ENCODE measurements around the gene UGT2A1. TPM values are rescaled to one million over a fixed set of nuclear protein-coding genes. Genes with fewer than 3 reads are reported as not detected.

Gene UGT2A1
- total RNA-seq, 1 experiment from 2014 or later = not detected

DNA sequence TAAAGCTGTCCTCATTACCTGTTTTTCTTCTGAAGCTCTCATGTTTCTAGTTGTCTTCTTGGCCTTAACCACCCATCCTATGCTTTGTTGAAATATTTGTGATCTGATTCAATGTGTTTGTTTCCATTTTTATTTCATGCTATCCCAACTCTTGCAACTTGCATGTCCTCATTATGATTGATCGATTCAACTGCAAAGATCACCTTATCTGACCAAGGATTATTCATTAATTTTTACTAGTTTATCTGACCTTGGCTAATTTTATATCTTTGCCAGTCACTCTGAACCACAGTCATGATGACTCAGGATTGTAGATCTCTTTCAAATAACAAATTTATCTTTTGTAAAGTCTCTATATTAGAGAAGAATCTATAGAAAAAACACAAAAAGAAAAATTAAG, 84.3 kb downstream of the UGT2A1 start:
- Histone ChIP-seq H3K79me2 (ENCODE audit: insufficient read depth, low read length) (no peaks in the 10 kb centered on the region), H2AFZ (ENCODE audit: low read depth, low read length, poor library complexity, severe bottlenecking) (no peak overlapping the region), H3K4me1 (ENCODE audit: control insufficient read depth in 1 of 2, insufficient read depth in 2 of 2, low read length in 2 of 2) (no peaks in the 10 kb centered on the region), H3K4me3 (replicated peaks in 1 of 2; ENCODE audit: low read depth in 1 of 2, low read length in 2 of 2) (no peak overlapping the region), H3K9me2 (ENCODE audit: insufficient read depth) (no peaks in the 10 kb centered on the region), H3K27ac (ENCODE audit: low read depth, low read length) (no peak overlapping the region), H3K27me3 (ENCODE audit: insufficient read depth, low read length) (no peaks in the 10 kb centered on the region), H3K9ac (ENCODE audit: low read length) (no peak overlapping the region), H3K36me3 (ENCODE audit: control insufficient read depth in 1 of 2, insufficient read depth in 2 of 2, low read length in 2 of 2) (no peaks in the 10 kb centered on the region), H4K20me1 (ENCODE audit: insufficient read depth) (no peaks in the 10 kb centered on the region), H3K9me3 (ENCODE audit: control insufficient read depth in 1 of 2, insufficient read depth in 1 of 2, low read depth in 1 of 2, low read length in 2 of 2) (no peaks in the 10 kb centered on the region), H3K4me2 (ENCODE audit: low read length) (no peak overlapping the region)
- ATAC-seq (no peak), DNase-seq (ENCODE audit: low read depth, low spot score) (no peak)
- RAD21 ChIA-PET (ENCODE audit: low non-redundant PET in 1 of 2, low total read pairs in 2 of 2, uncharacterized antibody in 2 of 2, unreplicated experiment in 2 of 2) = no interaction called here
- CTCF ChIA-PET = no interaction called here
- BruUV-seq (replicated peaks) = no TSS peak
- intact Hi-C loops (cut with micrococcal nuclease) = no loop called here
- TF ChIP-seq, protein P1, sequence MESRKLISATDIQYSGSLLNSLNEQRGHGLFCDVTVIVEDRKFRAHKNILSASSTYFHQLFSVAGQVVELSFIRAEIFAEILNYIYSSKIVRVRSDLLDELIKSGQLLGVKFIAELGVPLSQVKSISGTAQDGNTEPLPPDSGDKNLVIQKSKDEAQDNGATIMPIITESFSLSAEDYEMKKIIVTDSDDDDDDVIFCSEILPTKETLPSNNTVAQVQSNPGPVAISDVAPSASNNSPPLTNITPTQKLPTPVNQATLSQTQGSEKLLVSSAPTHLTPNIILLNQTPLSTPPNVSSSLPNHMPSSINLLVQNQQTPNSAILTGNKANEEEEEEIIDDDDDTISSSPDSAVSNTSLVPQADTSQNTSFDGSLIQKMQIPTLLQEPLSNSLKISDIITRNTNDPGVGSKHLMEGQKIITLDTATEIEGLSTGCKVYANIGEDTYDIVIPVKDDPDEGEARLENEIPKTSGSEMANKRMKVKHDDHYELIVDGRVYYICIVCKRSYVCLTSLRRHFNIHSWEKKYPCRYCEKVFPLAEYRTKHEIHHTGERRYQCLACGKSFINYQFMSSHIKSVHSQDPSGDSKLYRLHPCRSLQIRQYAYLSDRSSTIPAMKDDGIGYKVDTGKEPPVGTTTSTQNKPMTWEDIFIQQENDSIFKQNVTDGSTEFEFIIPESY (IDR thresholded peaks at IDR 0.05; ENCODE audit: extremely low read depth, insufficient replicate concordance, low read length) = no peak
- no peak for TF ChIP-seq JUND (IDR thresholded peaks at IDR 0.05)
- TF ChIP-seq SRF (IDR thresholded peaks at IDR 0.05; ENCODE audit: low read depth) = no peak
- TF ChIP-seq, protein P2, sequence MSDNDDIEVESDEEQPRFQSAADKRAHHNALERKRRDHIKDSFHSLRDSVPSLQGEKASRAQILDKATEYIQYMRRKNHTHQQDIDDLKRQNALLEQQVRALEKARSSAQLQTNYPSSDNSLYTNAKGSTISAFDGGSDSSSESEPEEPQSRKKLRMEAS (IDR thresholded peaks at IDR 0.05) = no peak
- TF ChIP-seq, protein P3, sequence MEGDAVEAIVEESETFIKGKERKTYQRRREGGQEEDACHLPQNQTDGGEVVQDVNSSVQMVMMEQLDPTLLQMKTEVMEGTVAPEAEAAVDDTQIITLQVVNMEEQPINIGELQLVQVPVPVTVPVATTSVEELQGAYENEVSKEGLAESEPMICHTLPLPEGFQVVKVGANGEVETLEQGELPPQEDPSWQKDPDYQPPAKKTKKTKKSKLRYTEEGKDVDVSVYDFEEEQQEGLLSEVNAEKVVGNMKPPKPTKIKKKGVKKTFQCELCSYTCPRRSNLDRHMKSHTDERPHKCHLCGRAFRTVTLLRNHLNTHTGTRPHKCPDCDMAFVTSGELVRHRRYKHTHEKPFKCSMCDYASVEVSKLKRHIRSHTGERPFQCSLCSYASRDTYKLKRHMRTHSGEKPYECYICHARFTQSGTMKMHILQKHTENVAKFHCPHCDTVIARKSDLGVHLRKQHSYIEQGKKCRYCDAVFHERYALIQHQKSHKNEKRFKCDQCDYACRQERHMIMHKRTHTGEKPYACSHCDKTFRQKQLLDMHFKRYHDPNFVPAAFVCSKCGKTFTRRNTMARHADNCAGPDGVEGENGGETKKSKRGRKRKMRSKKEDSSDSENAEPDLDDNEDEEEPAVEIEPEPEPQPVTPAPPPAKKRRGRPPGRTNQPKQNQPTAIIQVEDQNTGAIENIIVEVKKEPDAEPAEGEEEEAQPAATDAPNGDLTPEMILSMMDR (IDR thresholded peaks at IDR 0.05 in 2 of 3, conservative IDR thresholded peaks at IDR 0.05 in 1 of 3; ENCODE audit: borderline replicate concordance in 1 of 3, insufficient read depth in 1 of 3, low read depth in 2 of 3, low read length in 2 of 3) = no peak
- POLR2A ChIA-PET = no interaction called here

DNA sequence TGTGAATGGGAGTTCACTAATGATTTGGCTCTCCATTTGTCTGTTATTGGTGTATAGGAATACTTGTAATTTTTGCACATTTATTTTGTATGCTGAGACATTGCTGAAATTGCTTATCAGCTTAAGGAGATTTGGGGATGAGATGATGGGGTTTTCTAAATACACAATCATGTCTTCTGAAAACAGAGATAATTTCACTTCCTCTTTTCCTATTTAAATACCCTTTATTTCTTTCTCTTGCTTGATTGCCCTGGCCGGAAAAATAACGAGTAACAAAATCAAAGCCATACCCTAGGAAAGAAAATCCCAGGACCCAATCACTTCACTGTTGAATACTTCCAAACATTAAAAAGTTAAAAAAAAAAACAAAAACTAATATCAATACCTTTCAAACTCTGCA, 89.6 kb downstream of the UGT2A1 start:
- H4K20me1 ChIP-seq (ENCODE audit: insufficient read depth) = no peaks in the 10 kb centered on the region
- CTCF ChIA-PET = no interaction called here

More for the DNA sequence above, 89.6 kb downstream of the UGT2A1 start:
- H3K9me2 ChIP-seq (ENCODE audit: insufficient read depth) = no peaks in the 10 kb centered on the region
- ChIA-PET POLR2A (no interaction called here), RAD21 (ENCODE audit: low non-redundant PET in 1 of 2, low total read pairs in 2 of 2, uncharacterized antibody in 2 of 2, unreplicated experiment in 2 of 2) (no interaction called here)
- no peak overlapping the region for H3K4me3 ChIP-seq (replicated peaks in 1 of 2; ENCODE audit: low read depth in 1 of 2, low read length in 2 of 2)
- TF ChIP-seq, protein P4, sequence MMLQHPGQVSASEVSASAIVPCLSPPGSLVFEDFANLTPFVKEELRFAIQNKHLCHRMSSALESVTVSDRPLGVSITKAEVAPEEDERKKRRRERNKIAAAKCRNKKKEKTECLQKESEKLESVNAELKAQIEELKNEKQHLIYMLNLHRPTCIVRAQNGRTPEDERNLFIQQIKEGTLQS (IDR thresholded peaks at IDR 0.05) = no peak
- no peak for TF ChIP-seq SP1 (IDR thresholded peaks at IDR 0.05; ENCODE audit: low read depth)
- no peak for TF ChIP-seq ZNF274 (IDR thresholded peaks at IDR 0.05; ENCODE audit: low read depth, low read length)
- TF ChIP-seq POLR2AphosphoS5 (IDR thresholded peaks at IDR 0.05; ENCODE audit: low read depth, low read length) = no peak
- TF ChIP-seq EZH2phosphoT487 (IDR thresholded peaks at IDR 0.05; ENCODE audit: borderline replicate concordance) = no peak
- TF ChIP-seq CBX3 (IDR thresholded peaks at IDR 0.05; ENCODE audit: low read depth) = no peak
- TF ChIP-seq EGR1 (IDR thresholded peaks at IDR 0.05; ENCODE audit: low read depth) = no peak
- DNase-seq (ENCODE audit: low read depth, low spot score) = no peak
- no peak overlapping the region for H3K27ac ChIP-seq (ENCODE audit: low read depth, low read length)
- no peak overlapping the region for H2AFZ ChIP-seq (ENCODE audit: low read depth, low read length, poor library complexity, severe bottlenecking)
- no TSS peak for BruUV-seq (replicated peaks)
- H3K4me2 ChIP-seq (ENCODE audit: low read length) = no peak overlapping the region
- no peaks in the 10 kb centered on the region for H3K79me2 ChIP-seq (ENCODE audit: insufficient read depth, low read length)
- intact Hi-C loops (cut with micrococcal nuclease) = no loop called here
- no peak overlapping the region for H3K9ac ChIP-seq (ENCODE audit: low read length)
- H3K36me3 ChIP-seq (ENCODE audit: control insufficient read depth in 1 of 2, insufficient read depth in 2 of 2, low read length in 2 of 2) = no peaks in the 10 kb centered on the region
- no peaks in the 10 kb centered on the region for H3K27me3 ChIP-seq (ENCODE audit: insufficient read depth, low read length)
- no peak for ATAC-seq
- no peaks in the 10 kb centered on the region for H3K4me1 ChIP-seq (ENCODE audit: control insufficient read depth in 1 of 2, insufficient read depth in 2 of 2, low read length in 2 of 2)
- no peaks in the 10 kb centered on the region for H3K9me3 ChIP-seq (ENCODE audit: control insufficient read depth in 1 of 2, insufficient read depth in 1 of 2, low read depth in 1 of 2, low read length in 2 of 2)

Data from HCT116 (cell line).